ENCODE results near the gene PTGIS. TPM values are rescaled to one million over a fixed set of nuclear protein-coding genes. Genes with fewer than 3 reads are reported as not detected.

Gene PTGIS
- total RNA-seq, 2 donors from 2014 or later: 9.9 to 10.9 TPM

DNA sequence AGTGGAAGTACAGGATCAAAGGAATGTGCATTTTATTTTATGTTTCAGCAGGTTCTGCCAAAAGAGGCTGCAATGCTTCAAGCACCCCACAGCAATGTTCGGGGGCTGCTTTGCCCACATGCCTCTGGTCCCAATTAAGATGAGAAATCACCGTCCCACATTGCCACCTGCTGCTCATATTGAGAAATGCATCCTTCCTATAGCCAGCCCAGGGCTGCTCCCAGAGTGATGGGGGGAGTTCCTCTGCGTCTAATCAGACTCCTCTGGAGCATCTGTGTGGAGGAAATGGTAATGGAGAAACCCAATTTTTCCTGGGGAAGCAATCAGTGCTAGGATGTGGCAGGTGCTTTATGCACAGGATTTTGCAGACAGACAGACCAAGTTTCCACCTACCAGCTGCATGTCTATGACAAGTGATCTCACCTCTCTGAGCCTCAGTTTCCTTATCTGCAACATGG is 33.7 kb downstream of the PTGIS start:
- Histone ChIP-seq H3K4me3 (no peak overlapping the region), H3K27me3 (peaks cover 0 to 4% of the 10 kb centered on the region in 2 donors), H3K36me3 (replicated peaks in 1 of 2; ENCODE audit: insufficient read depth in 1 of 2, low read depth in 2 of 2) (no peaks in the 10 kb centered on the region), H3K4me1 (no peaks in the 10 kb centered on the region), H3K27ac (no peak overlapping the region), H3K9me3 (no peaks in the 10 kb centered on the region)
- TF ChIP-seq, protein P1, sequence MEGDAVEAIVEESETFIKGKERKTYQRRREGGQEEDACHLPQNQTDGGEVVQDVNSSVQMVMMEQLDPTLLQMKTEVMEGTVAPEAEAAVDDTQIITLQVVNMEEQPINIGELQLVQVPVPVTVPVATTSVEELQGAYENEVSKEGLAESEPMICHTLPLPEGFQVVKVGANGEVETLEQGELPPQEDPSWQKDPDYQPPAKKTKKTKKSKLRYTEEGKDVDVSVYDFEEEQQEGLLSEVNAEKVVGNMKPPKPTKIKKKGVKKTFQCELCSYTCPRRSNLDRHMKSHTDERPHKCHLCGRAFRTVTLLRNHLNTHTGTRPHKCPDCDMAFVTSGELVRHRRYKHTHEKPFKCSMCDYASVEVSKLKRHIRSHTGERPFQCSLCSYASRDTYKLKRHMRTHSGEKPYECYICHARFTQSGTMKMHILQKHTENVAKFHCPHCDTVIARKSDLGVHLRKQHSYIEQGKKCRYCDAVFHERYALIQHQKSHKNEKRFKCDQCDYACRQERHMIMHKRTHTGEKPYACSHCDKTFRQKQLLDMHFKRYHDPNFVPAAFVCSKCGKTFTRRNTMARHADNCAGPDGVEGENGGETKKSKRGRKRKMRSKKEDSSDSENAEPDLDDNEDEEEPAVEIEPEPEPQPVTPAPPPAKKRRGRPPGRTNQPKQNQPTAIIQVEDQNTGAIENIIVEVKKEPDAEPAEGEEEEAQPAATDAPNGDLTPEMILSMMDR (IDR thresholded peaks at IDR 0.05): peak; percentile 42 to 68 (median 66)
- no peak for TF ChIP-seq POLR2A (IDR thresholded peaks at IDR 0.05)
- intact Hi-C loops (cut with DNase I): no loop called here
- DNase-seq (peak; percentile 46 to 64 (median 58)), ATAC-seq (peak; percentile 62)
- WGBS, 2 donors: 4 to 6% methylated on average over 3 of the region's 3 CpGs

DNA sequence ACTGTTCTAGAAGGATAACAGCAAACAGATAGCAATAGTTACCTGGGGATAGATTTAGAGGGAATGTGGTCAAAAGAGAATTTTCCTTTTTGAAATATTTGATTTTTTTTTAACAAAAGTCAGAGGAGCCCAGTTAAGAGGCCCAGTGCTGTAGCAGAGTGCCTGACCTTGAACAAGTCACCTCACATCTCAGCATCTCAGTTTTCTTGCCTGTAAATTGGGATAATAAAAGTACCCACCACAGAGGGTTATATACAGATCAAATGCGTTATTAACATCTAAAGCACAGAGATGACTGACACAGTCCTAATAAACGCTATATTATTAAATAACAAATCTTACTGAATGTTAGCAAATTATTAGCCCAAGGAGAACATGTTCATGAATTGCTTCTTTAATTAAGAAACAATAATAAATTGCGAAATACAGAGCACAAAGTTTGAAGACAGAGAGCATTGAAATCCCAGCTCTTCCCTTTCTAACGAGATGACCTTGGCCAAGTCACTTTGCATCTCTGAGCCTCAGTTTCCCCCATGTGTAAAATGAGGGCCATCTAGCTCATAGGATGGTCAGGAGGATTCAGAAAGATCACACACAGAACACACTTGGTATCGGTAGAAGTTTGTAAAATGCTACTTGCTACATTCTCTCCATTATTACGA is 35.5 kb downstream of the PTGIS start:
- H3K4me1 ChIP-seq: no peaks in the 10 kb centered on the region

DNA sequence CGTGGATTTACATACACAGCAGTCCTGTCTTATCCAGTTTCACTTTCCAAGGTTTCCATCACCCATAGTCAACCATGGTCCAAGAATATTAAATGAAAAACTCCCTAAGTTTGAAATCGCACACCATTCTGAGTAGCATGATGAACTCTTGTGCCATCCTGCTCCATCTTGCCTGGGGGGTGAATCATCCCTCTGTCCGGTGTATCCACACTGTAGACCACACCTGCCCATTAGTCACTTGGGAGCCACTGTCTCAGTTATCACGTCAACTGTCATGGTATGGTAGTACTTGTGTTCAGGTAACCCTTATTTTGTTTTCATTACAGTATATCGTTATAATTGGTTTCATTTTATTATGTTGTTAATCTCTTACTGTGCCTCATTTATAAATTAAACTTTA is 38.5 kb downstream of the PTGIS start:
- intact Hi-C loops (cut with DNase I): no loop called here
- DNase-seq: no peak
- TF ChIP-seq POLR2A (IDR thresholded peaks at IDR 0.05): no peak
- TF ChIP-seq, protein P1 (IDR thresholded peaks at IDR 0.05): no peak
- Histone ChIP-seq H3K4me3 (no peak overlapping the region), H3K9me3 (no peaks in the 10 kb centered on the region), H3K27ac (no peak overlapping the region), H3K36me3 (replicated peaks in 1 of 2; ENCODE audit: insufficient read depth in 1 of 2, low read depth in 2 of 2) (no peaks in the 10 kb centered on the region), H3K4me1 (no peaks in the 10 kb centered on the region), H3K27me3 (no peaks in the 10 kb centered on the region)
- ATAC-seq: no peak
- 72 to 74% methylated on average over 5 of the region's 5 CpGs for WGBS, 2 donors

More for the DNA sequence above, 35.5 kb downstream of the PTGIS start:
- Histone ChIP-seq H3K27me3 (peaks cover 0 to 4% of the 10 kb centered on the region in 2 donors), H3K36me3 (replicated peaks in 1 of 2; ENCODE audit: insufficient read depth in 1 of 2, low read depth in 2 of 2) (no peaks in the 10 kb centered on the region), H3K9me3 (no peaks in the 10 kb centered on the region), H3K27ac (no peak overlapping the region), H3K4me3 (no peak overlapping the region)
- ATAC-seq (no peak), DNase-seq (no peak)
- WGBS, 2 donors: 62 to 68% methylated on average over 6 of the region's 6 CpGs
- TF ChIP-seq POLR2A (IDR thresholded peaks at IDR 0.05): no peak
- TF ChIP-seq, protein P1 (IDR thresholded peaks at IDR 0.05): no peak
- intact Hi-C loops (cut with DNase I): no loop called here

DNA sequence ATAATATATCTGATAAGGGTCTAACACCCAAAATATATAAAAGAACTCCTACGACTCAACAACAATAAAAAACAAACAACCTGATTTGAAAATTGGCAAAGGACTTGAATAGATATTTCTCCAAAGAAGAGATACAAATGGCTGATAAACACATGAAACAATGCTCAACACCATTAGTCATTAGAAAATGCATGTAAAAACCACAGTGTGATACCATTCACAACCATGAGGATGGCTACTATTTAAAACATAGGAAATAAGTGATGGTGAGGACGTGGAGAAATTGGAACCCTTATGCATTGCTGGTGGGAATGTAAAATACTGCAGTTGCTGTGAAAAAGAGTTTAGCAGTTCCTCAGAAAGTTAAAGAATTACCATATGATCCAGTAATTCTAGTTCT is 41.4 kb downstream of the PTGIS start:
- WGBS, 2 donors: 48 to 52% methylated on average over 2 of the region's 2 CpGs
- ATAC-seq: no peak
- H3K27ac ChIP-seq: no peak overlapping the region

More for the DNA sequence above, 41.4 kb downstream of the PTGIS start:
- no peaks in the 10 kb centered on the region for H3K4me1 ChIP-seq
- TF ChIP-seq POLR2A (IDR thresholded peaks at IDR 0.05): no peak
- TF ChIP-seq, protein P1 (IDR thresholded peaks at IDR 0.05): no peak
- H3K36me3 ChIP-seq (replicated peaks in 1 of 2; ENCODE audit: insufficient read depth in 1 of 2, low read depth in 2 of 2): no peaks in the 10 kb centered on the region
- H3K27me3 ChIP-seq: no peaks in the 10 kb centered on the region
- H3K4me3 ChIP-seq: no peak overlapping the region
- H3K9me3 ChIP-seq: no peaks in the 10 kb centered on the region
- no peak for DNase-seq
- intact Hi-C loops (cut with DNase I): no loop called here

All from body of pancreas (tissue), 4 donors.